ENCODE results near the gene VTA1.
"Not testable (repeated sequence)": the region's sequence is repeated elsewhere in the genome, so short reads cannot be mapped to it uniquely, and the experiment has no call there.

GRCh38 chr6:142229518-142230270 is 82.6 kb downstream of the VTA1 start:
- TF ChIP-seq, protein P1, sequence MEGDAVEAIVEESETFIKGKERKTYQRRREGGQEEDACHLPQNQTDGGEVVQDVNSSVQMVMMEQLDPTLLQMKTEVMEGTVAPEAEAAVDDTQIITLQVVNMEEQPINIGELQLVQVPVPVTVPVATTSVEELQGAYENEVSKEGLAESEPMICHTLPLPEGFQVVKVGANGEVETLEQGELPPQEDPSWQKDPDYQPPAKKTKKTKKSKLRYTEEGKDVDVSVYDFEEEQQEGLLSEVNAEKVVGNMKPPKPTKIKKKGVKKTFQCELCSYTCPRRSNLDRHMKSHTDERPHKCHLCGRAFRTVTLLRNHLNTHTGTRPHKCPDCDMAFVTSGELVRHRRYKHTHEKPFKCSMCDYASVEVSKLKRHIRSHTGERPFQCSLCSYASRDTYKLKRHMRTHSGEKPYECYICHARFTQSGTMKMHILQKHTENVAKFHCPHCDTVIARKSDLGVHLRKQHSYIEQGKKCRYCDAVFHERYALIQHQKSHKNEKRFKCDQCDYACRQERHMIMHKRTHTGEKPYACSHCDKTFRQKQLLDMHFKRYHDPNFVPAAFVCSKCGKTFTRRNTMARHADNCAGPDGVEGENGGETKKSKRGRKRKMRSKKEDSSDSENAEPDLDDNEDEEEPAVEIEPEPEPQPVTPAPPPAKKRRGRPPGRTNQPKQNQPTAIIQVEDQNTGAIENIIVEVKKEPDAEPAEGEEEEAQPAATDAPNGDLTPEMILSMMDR (IDR thresholded peaks at IDR 0.05): not testable (repeated sequence)
- TF ChIP-seq POLR2AphosphoS5 (IDR thresholded peaks at IDR 0.05; ENCODE audit: low read depth, low read length); SIN3A (IDR thresholded peaks at IDR 0.05; ENCODE audit: borderline replicate concordance, insufficient read depth, low read depth, low read length): not testable (repeated sequence)
- TF ChIP-seq, protein P2, sequence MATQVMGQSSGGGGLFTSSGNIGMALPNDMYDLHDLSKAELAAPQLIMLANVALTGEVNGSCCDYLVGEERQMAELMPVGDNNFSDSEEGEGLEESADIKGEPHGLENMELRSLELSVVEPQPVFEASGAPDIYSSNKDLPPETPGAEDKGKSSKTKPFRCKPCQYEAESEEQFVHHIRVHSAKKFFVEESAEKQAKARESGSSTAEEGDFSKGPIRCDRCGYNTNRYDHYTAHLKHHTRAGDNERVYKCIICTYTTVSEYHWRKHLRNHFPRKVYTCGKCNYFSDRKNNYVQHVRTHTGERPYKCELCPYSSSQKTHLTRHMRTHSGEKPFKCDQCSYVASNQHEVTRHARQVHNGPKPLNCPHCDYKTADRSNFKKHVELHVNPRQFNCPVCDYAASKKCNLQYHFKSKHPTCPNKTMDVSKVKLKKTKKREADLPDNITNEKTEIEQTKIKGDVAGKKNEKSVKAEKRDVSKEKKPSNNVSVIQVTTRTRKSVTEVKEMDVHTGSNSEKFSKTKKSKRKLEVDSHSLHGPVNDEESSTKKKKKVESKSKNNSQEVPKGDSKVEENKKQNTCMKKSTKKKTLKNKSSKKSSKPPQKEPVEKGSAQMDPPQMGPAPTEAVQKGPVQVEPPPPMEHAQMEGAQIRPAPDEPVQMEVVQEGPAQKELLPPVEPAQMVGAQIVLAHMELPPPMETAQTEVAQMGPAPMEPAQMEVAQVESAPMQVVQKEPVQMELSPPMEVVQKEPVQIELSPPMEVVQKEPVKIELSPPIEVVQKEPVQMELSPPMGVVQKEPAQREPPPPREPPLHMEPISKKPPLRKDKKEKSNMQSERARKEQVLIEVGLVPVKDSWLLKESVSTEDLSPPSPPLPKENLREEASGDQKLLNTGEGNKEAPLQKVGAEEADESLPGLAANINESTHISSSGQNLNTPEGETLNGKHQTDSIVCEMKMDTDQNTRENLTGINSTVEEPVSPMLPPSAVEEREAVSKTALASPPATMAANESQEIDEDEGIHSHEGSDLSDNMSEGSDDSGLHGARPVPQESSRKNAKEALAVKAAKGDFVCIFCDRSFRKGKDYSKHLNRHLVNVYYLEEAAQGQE (IDR thresholded peaks at IDR 0.05; ENCODE audit: insufficient read depth in 1 of 2, low read depth in 2 of 2, low read length in 1 of 2): not testable (repeated sequence)
